Esophagus muscularis mucosa (tissue), 4 donors: ENCODE measurements around the gene ASMTL. TPM values are rescaled to one million over a fixed set of nuclear protein-coding genes. Genes with fewer than 3 reads are reported as not detected.
A peak's percentile ranks its signal among the peaks of the same experiment; 100 is the strongest.

ENCODE experiments used
- DNase-seq: peaks from one replicate; pipeline ENCODE4 v3.0.0-alpha.2; 2017; ENCODE audit errors: extremely low spot score
- H3K27ac ChIP-seq, 4 donors: fragments of 200-600 bp; sonication (generic); replicated peaks in 1 of 4; 1 replicate in 3 of 4; 2 replicates in 1 of 4; pipeline ENCODE4 v1.5.1; 2016 to 2019; ENCODE audit warnings: mild to moderate bottlenecking in 1 of 4
- H3K27me3 ChIP-seq, 4 donors: fragments of 200-600 bp; sonication (generic); one replicate each; pipeline versions ENCODE4 v1.5.1 to v1.6.0; 2016 to 2019
- H3K36me3 ChIP-seq, 4 donors: fragments of 200-600 bp; sonication (generic); one replicate each; pipeline ENCODE4 v1.5.1; 2016 to 2019
- H3K4me1 ChIP-seq, 4 donors: fragments of 200-600 bp; sonication (generic); one replicate each; pipeline ENCODE4 v1.5.1; 2016 to 2019
- H3K4me3 ChIP-seq, 4 donors: fragments of 200-600 bp; sonication (generic); 1 replicate in 2 of 4; 2 replicates in 2 of 4; pipeline ENCODE4 v1.5.1; 2016 to 2019; ENCODE audit warnings: mild to moderate bottlenecking in 4 of 4, moderate library complexity in 1 of 4
- H3K9me3 ChIP-seq, 4 donors: fragments of 200-600 bp; sonication (generic); 1 replicate in 3 of 4; 2 replicates in 1 of 4; pipeline ENCODE4 v1.5.1; 2016 to 2019
- CTCF ChIP-seq, 3 experiments: fragments of 200-600 bp in 2 of 3; fragments of 450-650 bp in 1 of 3; sonication (generic) in 2 of 3; IDR thresholded peaks; one replicate each; pipeline ENCODE4 v1.5.1; 2017 to 2019; ENCODE audit warnings: antibody characterized with exemption in 3 of 3, mild to moderate bottlenecking in 2 of 3, moderate library complexity in 1 of 3
- EP300 ChIP-seq: sonication (generic); formaldehyde crosslinking; IDR thresholded peaks from one replicate; pipeline ENCODE4 v1.6.1; 2017; ENCODE audit warnings: antibody characterized with exemption
- POLR2A ChIP-seq: fragments of 450-650 bp; IDR thresholded peaks from one replicate; pipeline ENCODE4 v1.6.1; 2017; ENCODE audit warnings: antibody characterized with exemption, moderate library complexity, mild to moderate bottlenecking, low read depth
- POLR2AphosphoS5 ChIP-seq, 2 donors: sonication (generic); formaldehyde crosslinking; IDR thresholded peaks; one replicate each; pipeline ENCODE4 v1.6.1; 2017; ENCODE audit warnings: antibody characterized with exemption in 2 of 2
- WGBS: methylation state at CpG from one replicate; pipeline ENCODE4 v1.1.5; 2018; 5-methylcytosine and 5-hydroxymethylcytosine counted together
- intact Hi-C: fragments of 100-400 bp; cut with DNase I; formaldehyde crosslinking; loops from one replicate; pipeline ENCODE4 v1.15.1; 2023
- total RNA-seq, 4 donors: library from RNA; depleted of rRNA; stranded (reverse); fragments of >200 nt; gene quantifications; one replicate each; pipeline versions ENCODE4 v1.1.0 to v1.2.1, GENCODE V29; 2016

Gene ASMTL
- 10 to 100 TPM; 28.7 to 52.2 (median 32.8) TPM for total RNA-seq

- peak within 1 kb of the TSS; percentile 86 to 96 (median 94) for H3K27ac ChIP-seq
- intact Hi-C loops = loop anchor here (5.0 to 10.0 kb wide), 6 partner anchors 140 to 1242 kb away; partner anchors contain the start of genes AKAP17A, CD99, DHRSX and ZBED1
- no peaks in the 10 kb centered on the region for H3K9me3 ChIP-seq
- TF ChIP-seq CTCF (IDR thresholded peaks at IDR 0.05) (no peak), POLR2AphosphoS5 (IDR thresholded peaks at IDR 0.05) (peak; percentile 72 to 76), POLR2A (no peak), EP300 (no peak)
- no peaks in the 10 kb centered on the region for H3K27me3 ChIP-seq
- peaks cover 14 to 37% (median 23%) of the 10 kb centered on the region in 4 donors for H3K4me1 ChIP-seq
- H3K4me3 ChIP-seq = peak within 1 kb of the TSS; percentile 82 to 99 (median 98)
- WGBS = under 1% methylated on average over 35 of the region's 76 CpGs
- H3K36me3 ChIP-seq = no peaks in the 10 kb centered on the region
- peak; percentile 100 for DNase-seq
Measured at GRCh38 chrX:1452516-1453394, at the start of gene ASMTL. Gene ASMTL (minus strand): TSS chrX:1452909. CDS start chrX:1452840, 69 bp downstream.

- TF ChIP-seq POLR2AphosphoS5 (IDR thresholded peaks at IDR 0.05) = no peak
- TF ChIP-seq EP300 = no peak
- no peak for TF ChIP-seq CTCF (IDR thresholded peaks at IDR 0.05)
- no peak for TF ChIP-seq POLR2A
- WGBS = 75% methylated on average over 12 of the region's 12 CpGs
- H3K36me3 ChIP-seq = no peaks in the 10 kb centered on the region
- H3K4me3 ChIP-seq = no peak overlapping the region
- H3K27me3 ChIP-seq = peaks cover 0 to 4% (median 0%) of the 10 kb centered on the region in 4 donors
- peak; percentile 45 for DNase-seq
- H3K9me3 ChIP-seq = no peaks in the 10 kb centered on the region
- no peak overlapping the region for H3K27ac ChIP-seq
- H3K4me1 ChIP-seq = peaks cover 0 to 4% (median 0%) of the 10 kb centered on the region in 4 donors
- intact Hi-C loops = no loop called here
Measured at GRCh38 chrX:1502241-1502640, 49.5 kb upstream of the ASMTL start.

- TF ChIP-seq POLR2AphosphoS5 (IDR thresholded peaks at IDR 0.05) = no peak
- TF ChIP-seq POLR2A = no peak
- no peak for TF ChIP-seq CTCF (IDR thresholded peaks at IDR 0.05)
- no peak for TF ChIP-seq EP300
- H3K36me3 ChIP-seq = no peaks in the 10 kb centered on the region
- H3K9me3 ChIP-seq = no peaks in the 10 kb centered on the region
- 78% methylated on average over 18 of the region's 23 CpGs for WGBS
- intact Hi-C loops = no loop called here
- peaks cover 0 to 4% (median 0%) of the 10 kb centered on the region in 4 donors for H3K4me1 ChIP-seq
- H3K27ac ChIP-seq = peak overlapping the region in 2 of 4 donors; percentile 58 to 63
- peaks cover 0 to 4% (median 0%) of the 10 kb centered on the region in 4 donors for H3K27me3 ChIP-seq
- H3K4me3 ChIP-seq = no peak overlapping the region
- peak; percentile 89 for DNase-seq
Measured at GRCh38 chrX:1500701-1501624, 48.3 kb upstream of the ASMTL start.

- peaks cover 0 to 8% (median 3%) of the 10 kb centered on the region in 4 donors for H3K4me1 ChIP-seq
- no peak for DNase-seq
- H3K4me3 ChIP-seq = no peak overlapping the region
- no peak for TF ChIP-seq CTCF (IDR thresholded peaks at IDR 0.05)
- no peak for TF ChIP-seq POLR2AphosphoS5 (IDR thresholded peaks at IDR 0.05)
- no peak for TF ChIP-seq POLR2A
- no peak for TF ChIP-seq EP300
- no peaks in the 10 kb centered on the region for H3K36me3 ChIP-seq
- H3K27ac ChIP-seq = no peak overlapping the region
- H3K27me3 ChIP-seq = peaks cover 0 to 5% (median 0%) of the 10 kb centered on the region in 4 donors
- H3K9me3 ChIP-seq = peaks cover 0 to 7% (median 0%) of the 10 kb centered on the region in 4 donors
- WGBS = 85% methylated on average over 12 of the region's 12 CpGs
- intact Hi-C loops = no loop called here
Measured at GRCh38 chrX:1496076-1496475, 43.4 kb upstream of the ASMTL start.
